ENCODE data around the gene RNF207.

DNA sequence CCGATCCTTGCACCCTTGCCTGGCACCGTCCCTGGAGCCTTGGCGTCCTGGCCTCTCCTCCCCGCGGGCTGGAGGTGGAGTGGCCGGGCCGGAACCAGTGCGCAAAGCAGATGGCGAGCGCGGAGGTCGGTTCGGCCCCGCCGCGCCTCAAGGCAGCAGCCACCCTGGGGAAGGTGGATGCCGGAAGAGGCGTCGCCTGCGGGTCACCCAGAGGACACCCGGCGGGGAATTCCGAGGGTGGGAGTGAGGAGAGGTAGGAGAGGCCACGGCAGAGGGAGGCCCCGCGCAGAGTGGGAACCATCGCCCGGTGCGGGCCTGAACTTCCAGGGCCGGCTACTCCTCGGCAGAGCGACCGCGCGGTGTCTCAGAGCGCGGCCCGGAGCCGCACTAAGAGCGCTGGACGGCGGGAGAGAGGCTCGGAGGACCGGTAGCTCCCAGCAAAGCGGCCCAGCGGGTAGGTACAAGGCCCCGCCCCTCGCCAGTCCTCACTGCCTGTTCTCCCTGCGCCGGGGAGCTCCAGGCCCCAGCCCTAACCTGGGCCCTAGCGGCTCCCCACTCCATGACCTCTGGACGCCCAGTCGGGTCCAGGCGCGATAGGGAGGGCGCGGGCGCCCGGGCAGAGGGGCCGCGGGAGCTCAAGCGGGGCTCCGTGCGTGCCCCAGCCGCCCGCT lies at the start of gene RNF207:
- TF ChIP-seq, protein P1, sequence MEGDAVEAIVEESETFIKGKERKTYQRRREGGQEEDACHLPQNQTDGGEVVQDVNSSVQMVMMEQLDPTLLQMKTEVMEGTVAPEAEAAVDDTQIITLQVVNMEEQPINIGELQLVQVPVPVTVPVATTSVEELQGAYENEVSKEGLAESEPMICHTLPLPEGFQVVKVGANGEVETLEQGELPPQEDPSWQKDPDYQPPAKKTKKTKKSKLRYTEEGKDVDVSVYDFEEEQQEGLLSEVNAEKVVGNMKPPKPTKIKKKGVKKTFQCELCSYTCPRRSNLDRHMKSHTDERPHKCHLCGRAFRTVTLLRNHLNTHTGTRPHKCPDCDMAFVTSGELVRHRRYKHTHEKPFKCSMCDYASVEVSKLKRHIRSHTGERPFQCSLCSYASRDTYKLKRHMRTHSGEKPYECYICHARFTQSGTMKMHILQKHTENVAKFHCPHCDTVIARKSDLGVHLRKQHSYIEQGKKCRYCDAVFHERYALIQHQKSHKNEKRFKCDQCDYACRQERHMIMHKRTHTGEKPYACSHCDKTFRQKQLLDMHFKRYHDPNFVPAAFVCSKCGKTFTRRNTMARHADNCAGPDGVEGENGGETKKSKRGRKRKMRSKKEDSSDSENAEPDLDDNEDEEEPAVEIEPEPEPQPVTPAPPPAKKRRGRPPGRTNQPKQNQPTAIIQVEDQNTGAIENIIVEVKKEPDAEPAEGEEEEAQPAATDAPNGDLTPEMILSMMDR (IDR thresholded peaks at IDR 0.05) = no peak
- TF ChIP-seq ZFX (IDR thresholded peaks at IDR 0.05; ENCODE audit: borderline replicate concordance) = no peak

Data from 22Rv1 (cell line).